K562 (cell line): ENCODE results near the gene KCNK3. TPM values are rescaled to one million over a fixed set of nuclear protein-coding genes. Genes with fewer than 3 reads are reported as not detected.

Experiments used
- ATAC-seq: fragments of 200-7000 bp; cut with Tn5 transposase; 3 replicates; pipeline ENCODE4 v1.9.1; 2020; ENCODE audit warnings: moderate library complexity
- BruUV-seq: library from RNA; stranded (reverse); fragments of 400-500 nt; replicated peaks from 2 replicates; lab custom pipeline; 2021; lab: Mats Ljungman, UMichigan
- CTCF ChIA-PET: fragments of 300-600 bp; formaldehyde crosslinking; extraction: SDS; loops from one replicate; lab custom pipeline; 2021; ENCODE audit warnings: low intra/inter-chr PET ratio; lab: Yijun Ruan, JAX
- POLR2A ChIA-PET: fragments of 300-600, 350-650 bp; sonication (Branson Sonifier 250); formaldehyde crosslinking; extraction: SDS; loops from one replicate; lab custom pipeline; 2021; ENCODE audit warnings: antibody characterized with exemption, inconsistent platforms; lab: Yijun Ruan, JAX
- DNase-seq, 4 experiments: peaks; one replicate each; pipeline versions ENCODE4 v3.0.0 to v3.0.0-alpha.2; 2011 to 2018; ENCODE audit warnings: low spot score in 3 of 4, mixed read lengths in 3 of 4; ENCODE audit errors: extremely low read depth in 1 of 4
- FAIRE-seq: peaks from 2 replicates; lab custom pipeline; 2011; peaks lifted over from hg19 to GRCh38; lab: Jason Lieb, UNC
- H2AFZ ChIP-seq: 2 replicates; pipeline ENCODE4 v1.6.0; 2011; ENCODE audit warnings: low read depth, low read length, control low read depth, inconsistent platforms
- H3K27ac ChIP-seq: fragments of 200-600 bp; 3 replicates; pipeline ENCODE4 v1.8.0; 2011; ENCODE audit warnings: low read depth, mild to moderate bottlenecking, control low read depth, inconsistent platforms, low read length, moderate library complexity, mixed read lengths; ENCODE audit errors: extremely low read depth
- H3K27me3 ChIP-seq, 2 experiments: fragments of 300-600 bp in 1 of 2; 2 replicates in 1 of 2; 3 replicates in 1 of 2; pipeline versions ENCODE4 v1.6.0 to v1.8.0; 2011; ENCODE audit warnings: inconsistent platforms in 2 of 2, low read length in 2 of 2, mild to moderate bottlenecking in 1 of 2, mixed read lengths in 1 of 2, moderate library complexity in 1 of 2; ENCODE audit not compliant: control insufficient read depth in 2 of 2, insufficient read depth in 2 of 2
- H3K36me3 ChIP-seq: fragments of 300-600 bp; 3 replicates; pipeline ENCODE4 v1.8.0; 2011; ENCODE audit warnings: mild to moderate bottlenecking, low read length, inconsistent platforms; ENCODE audit not compliant: control insufficient read depth, insufficient read depth
- H3K4me1 ChIP-seq, 2 experiments: fragments of 200-600 bp in 1 of 2; replicated peaks in 1 of 2; 2 replicates in 1 of 2; 3 replicates in 1 of 2; pipeline versions ENCODE4 v1.5.1 to v1.8.0; 2011; ENCODE audit warnings: inconsistent platforms in 2 of 2, low read length in 2 of 2, mild to moderate bottlenecking in 1 of 2, mixed read lengths in 1 of 2, moderate library complexity in 1 of 2; ENCODE audit not compliant: control insufficient read depth in 2 of 2, insufficient read depth in 2 of 2
- H3K4me2 ChIP-seq: 2 replicates; pipeline ENCODE4 v1.6.1; 2011; ENCODE audit warnings: low read length, control low read depth, inconsistent platforms, mixed read lengths; ENCODE audit not compliant: insufficient read depth
- H3K4me3 ChIP-seq: fragments of 200-600 bp; sonication (generic), shearing (Covaris generic); 2 replicates; pipeline ENCODE4 v1.5.1; 2016; ENCODE audit warnings: control low read depth, inconsistent platforms
- H3K79me2 ChIP-seq: fragments of 200-600 bp; 3 replicates; pipeline ENCODE4 v1.8.0; 2011; ENCODE audit warnings: low read length, inconsistent platforms; ENCODE audit not compliant: control insufficient read depth, insufficient read depth
- H3K9ac ChIP-seq, 2 experiments: 2 replicates each; pipeline versions ENCODE4 v1.6.0 to v1.6.1; 2011; ENCODE audit warnings: low read depth in 2 of 2, low read length in 2 of 2, control low read depth in 1 of 2, inconsistent platforms in 1 of 2, mild to moderate bottlenecking in 1 of 2, mixed read lengths in 1 of 2; ENCODE audit not compliant: insufficient read depth in 1 of 2
- H3K9me1 ChIP-seq: one replicate; pipeline ENCODE4 v1.6.0; 2011; ENCODE audit warnings: inconsistent platforms, mild to moderate bottlenecking, low read length, moderate library complexity; ENCODE audit not compliant: control insufficient read depth, insufficient read depth
- H3K9me3 ChIP-seq: replicated peaks from 2 replicates; pipeline ENCODE4 v1.5.1; 2011; ENCODE audit warnings: low read depth, low read length, inconsistent platforms; ENCODE audit not compliant: control insufficient read depth, insufficient read depth
- H4K20me1 ChIP-seq: replicated peaks from 2 replicates; pipeline ENCODE4 v1.6.1; 2011; ENCODE audit warnings: low read length, inconsistent platforms, mixed read lengths; ENCODE audit not compliant: control insufficient read depth, insufficient read depth
- CBFB ChIP-seq: sonication (generic); formaldehyde crosslinking; IDR thresholded peaks from 2 replicates; pipeline ENCODE4 v1.4.0; 2020; ENCODE audit warnings: mild to moderate bottlenecking, missing genetic modification reagents
- CHCHD3 ChIP-seq: fragments of 250-450 bp; sonication (Bioruptor Pico); IDR thresholded peaks from 2 replicates; pipeline ENCODE4 v2.1.2; 2022; ENCODE audit warnings: mild to moderate bottlenecking
- ETV6 ChIP-seq, 3 experiments: fragments of 150-350 bp in 1 of 3; sonication (generic) in 1 of 3; formaldehyde crosslinking in 1 of 3; IDR thresholded peaks; 2 replicates each; pipeline versions ENCODE4 v1.6.1 to v1.8.0; 2014 to 2022; ENCODE audit warnings: borderline replicate concordance in 2 of 3, low read depth in 2 of 3, antibody characterized with exemption in 1 of 3, low read length in 1 of 3, mild to moderate bottlenecking in 1 of 3, missing genetic modification reagents in 1 of 3
- MECOM ChIP-seq: fragments of 250-450 bp; sonication (Bioruptor Pico); IDR thresholded peaks from 2 replicates; pipeline ENCODE4 v1.8.0; 2022; ENCODE audit warnings: inconsistent platforms
- NFE2 ChIP-seq: IDR thresholded peaks from 2 replicates; pipeline ENCODE4 v1.6.1; 2014; ENCODE audit warnings: antibody characterized with exemption, low read depth
- NR2C2 ChIP-seq, 2 experiments: fragments of 200-800 bp in 1 of 2; sonication (Bioruptor generic) in 1 of 2; sonication (generic) in 1 of 2; formaldehyde crosslinking in 1 of 2; IDR thresholded peaks; 2 replicates each; pipeline versions ENCODE4 v1.6.1 to v1.8.0; 2016 to 2022; ENCODE audit warnings: mild to moderate bottlenecking in 1 of 2, missing compliant biosample characterization in 1 of 2, missing genetic modification characterization in 1 of 2, missing genetic modification reagents in 1 of 2
- RAD21 ChIP-seq, 2 experiments: fragments of 250-450 bp in 1 of 2; fragments of 450-650 bp in 1 of 2; sonication (Bioruptor Pico) in 1 of 2; formaldehyde crosslinking in 1 of 2; IDR thresholded peaks in 1 of 2; conservative IDR thresholded peaks in 1 of 2; 2 replicates each; pipeline versions ENCODE4 v1.4.0 to v1.8.0; 2020 to 2022; ENCODE audit warnings: mild to moderate bottlenecking in 2 of 2, moderate library complexity in 1 of 2
- RREB1 ChIP-seq: fragments of 250-450 bp; sonication (Bioruptor Pico); IDR thresholded peaks from 2 replicates; pipeline ENCODE4 v1.4.0; 2020
- TCF7 ChIP-seq: sonication (generic); IDR thresholded peaks from 2 replicates; pipeline ENCODE4 v1.6.1; 2016; ENCODE audit warnings: antibody characterized with exemption, borderline replicate concordance
- ZNF140 ChIP-seq: fragments of 250-450 bp; sonication (Bioruptor Pico); IDR thresholded peaks from 2 replicates; pipeline ENCODE4 v1.8.0; 2021; ENCODE audit warnings: moderate library complexity, mild to moderate bottlenecking, inconsistent platforms
- WGBS: fragments of 100-300 bp; shearing (Covaris generic); methylation state at CpG from one replicate; pipeline ENCODE4 v1.1.6; 2016; ENCODE audit warnings: low coverage, mixed read lengths; ENCODE audit not compliant: insufficient coverage; ENCODE audit errors: missing lambda C conversion rate; 5-methylcytosine and 5-hydroxymethylcytosine counted together
- in situ Hi-C: fragments of 300-500 bp; cut with MboI; formaldehyde crosslinking; loops from 4 replicates; pipeline ENCODE4 v1.15.0; 2018; ENCODE audit warnings: inconsistent platforms, mixed read lengths
- intact Hi-C: fragments of 100-400 bp; cut with micrococcal nuclease; formaldehyde crosslinking; loops from 2 replicates; pipeline ENCODE4 v1.14.2; 2022
- polyA plus RNA-seq, 8 experiments: library from polyadenylated mRNA; depleted of rRNA in 4 of 8; stranded (reverse) in 5 of 8; unstranded in 3 of 8; fragments of >200 nt; fragmentation: Nextera tagmentation in 2 of 8; fragmentation: Illumina TruSeq in 1 of 8; extraction: Ambion mirVana in 2 of 8; extraction: Trizol in 1 of 8; gene quantifications; 2 replicates each; pipeline versions ENCODE4 v1.2.1 to v1.2.3, GENCODE V29; 2011 to 2014; ENCODE audit warnings: inconsistent platforms in 1 of 8, missing spikeins in 1 of 8
- total RNA-seq, 7 experiments: library from RNA; depleted of rRNA in 6 of 7; stranded (reverse); fragments of >200 nt in 6 of 7; fragmentation: Illumina TruSeq in 2 of 7; extraction: Trizol in 2 of 7; gene quantifications; 2 replicates each; pipeline versions ENCODE4 v1.2.1 to v1.2.3, GENCODE V29; 2011 to 2021; ENCODE audit warnings: low replicate concordance in 1 of 7
- TF ChIP-seq, protein P1 (sequence below), 2 experiments: IDR thresholded peaks in 1 of 2; conservative IDR thresholded peaks in 1 of 2; 2 replicates each; pipeline ENCODE4 v1.6.1; 2016; ENCODE audit warnings: low read depth in 2 of 2, mild to moderate bottlenecking in 1 of 2, missing compliant biosample characterization in 1 of 2, missing genetic modification characterization in 1 of 2, moderate library complexity in 1 of 2

Gene KCNK3
- total and polyA plus RNA-seq, 9 of the 15 experiments (the other 6 are each of a cell fraction or from before 2014, with no cell fraction given), result 0.01 to 0.20 (median 0.07) TPM; not detected in 5

DNA sequence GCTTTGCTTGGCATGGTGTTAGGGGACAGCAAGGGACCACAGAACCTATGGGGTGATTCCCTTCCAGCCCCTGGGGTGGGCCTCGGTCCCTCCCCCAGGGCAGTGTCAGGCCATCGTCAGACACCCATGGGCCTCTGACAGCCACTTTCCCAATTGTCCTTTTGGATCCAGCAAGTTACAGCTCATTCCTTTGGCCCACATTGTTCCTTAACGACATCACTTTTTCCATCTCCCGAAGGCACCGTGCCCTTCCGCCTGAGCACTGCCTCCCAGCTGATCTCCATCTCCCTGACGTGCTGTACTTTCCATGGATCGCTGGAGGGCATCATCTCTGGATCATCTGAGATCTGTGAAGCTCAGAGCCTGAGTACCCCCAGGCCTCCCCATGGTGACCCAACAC lies 10.4 kb upstream of the KCNK3 start (continued):
- no peak for TF ChIP-seq RREB1
- TF ChIP-seq NFE2, result no peak
- TF ChIP-seq ZNF140 (CRISPR knock-in tag), result no peak
- no peak for TF ChIP-seq CBFB

DNA sequence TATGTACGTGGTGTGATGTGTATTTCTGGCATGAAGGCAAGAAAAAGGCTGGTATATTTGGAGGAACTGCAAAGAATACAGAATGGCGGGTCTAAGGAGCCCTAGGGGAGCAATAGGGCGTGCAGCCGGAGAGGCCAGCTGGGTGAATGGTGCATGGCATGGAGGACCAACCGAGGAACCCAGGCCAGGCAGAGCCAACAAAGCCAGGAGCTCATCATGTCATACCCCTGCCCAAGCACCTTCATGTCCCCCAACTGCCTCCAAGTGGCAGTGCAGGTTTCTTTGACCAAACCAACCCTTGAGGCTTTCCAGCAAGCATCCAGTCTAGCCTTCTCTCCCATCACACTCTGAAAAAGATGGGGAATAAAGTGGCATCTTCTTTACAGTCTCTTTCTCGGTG lies 8.9 kb upstream of the KCNK3 start:
- ChIA-PET CTCF (interaction anchor here (0.8 kb wide), 1 partner anchor 62 kb away, joined by 5 read pairs; no protein-coding TSS in a partner anchor), POLR2A (interaction anchor here (0.5 to 1.2 kb wide), 3 partner anchors 11 to 165 kb away, joined by 3 to 5 read pairs (median 3); no protein-coding TSS in a partner anchor)
- Histone ChIP-seq H3K27ac (no peak overlapping the region), H3K36me3 (no peaks in the 10 kb centered on the region), H3K9ac (no peak overlapping the region), H3K9me3 (no peaks in the 10 kb centered on the region), H3K79me2 (no peaks in the 10 kb centered on the region), H3K4me3 (no peak overlapping the region), H2AFZ (no peak overlapping the region), H4K20me1 (0 out of 2 replicates have a peak, but pooled peaks cover 3% of the 10 kb centered on the region), H3K4me2 (no peak overlapping the region), H3K9me1 (peaks cover 4% of the 10 kb centered on the region), H3K4me1 (no peaks in the 10 kb centered on the region), H3K27me3 (peaks cover 12 to 73% of the 10 kb centered on the region in 2 experiments; a peak in 4 of 5 replicates)
- intact Hi-C loops (loop anchor here (5.0 kb wide), 1 partner anchor 59 kb away; no protein-coding TSS in a partner anchor), in situ Hi-C loops (no loop called here)
- no peak for FAIRE-seq
- no TSS peak for BruUV-seq
- ATAC-seq, result no peak
- no peak for DNase-seq
- WGBS, result 0% methylated on average over 6 of the region's 6 CpGs
- TF ChIP-seq CHCHD3 (CRISPR knock-in tag), result no peak
- 0 out of 4 replicates have a peak, but pooled peaks of 1 of the 2 experiments have one; percentile 17 for TF ChIP-seq RAD21 (CRISPR knock-in tag; conservative IDR thresholded peaks at IDR 0.05 in 1 of 2, IDR thresholded peaks at IDR 0.05 in 1 of 2)
- no peak for TF ChIP-seq TCF7
- no peak for TF ChIP-seq MECOM (CRISPR knock-in tag)
- TF ChIP-seq NR2C2 (CRISPR knock-in tag; IDR thresholded peaks at IDR 0.05), result no peak
- TF ChIP-seq NR2C2 (tag; IDR thresholded peaks at IDR 0.05), result no peak
- TF ChIP-seq ETV6 (IDR thresholded peaks at IDR 0.05; ENCODE audit: borderline replicate concordance in 1 of 2, low read depth in 2 of 2, low read length in 1 of 2), result no peak
- no peak for TF ChIP-seq ETV6 (CRISPR knock-in tag; IDR thresholded peaks at IDR 0.05; ENCODE audit: borderline replicate concordance)
- TF ChIP-seq, protein P1, sequence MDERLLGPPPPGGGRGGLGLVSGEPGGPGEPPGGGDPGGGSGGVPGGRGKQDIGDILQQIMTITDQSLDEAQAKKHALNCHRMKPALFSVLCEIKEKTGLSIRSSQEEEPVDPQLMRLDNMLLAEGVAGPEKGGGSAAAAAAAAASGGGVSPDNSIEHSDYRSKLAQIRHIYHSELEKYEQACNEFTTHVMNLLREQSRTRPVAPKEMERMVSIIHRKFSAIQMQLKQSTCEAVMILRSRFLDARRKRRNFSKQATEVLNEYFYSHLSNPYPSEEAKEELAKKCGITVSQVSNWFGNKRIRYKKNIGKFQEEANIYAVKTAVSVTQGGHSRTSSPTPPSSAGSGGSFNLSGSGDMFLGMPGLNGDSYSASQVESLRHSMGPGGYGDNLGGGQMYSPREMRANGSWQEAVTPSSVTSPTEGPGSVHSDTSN (CRISPR knock-in tag; IDR thresholded peaks at IDR 0.05; ENCODE audit: low read depth), result no peak
- TF ChIP-seq, protein P1 (tag; conservative IDR thresholded peaks at IDR 0.05; ENCODE audit: low read depth), result no peak
